NOMO-1 treated with dmso at 0.1 percent for 144 hours (cell line): ENCODE measurements around the gene NPHP4.
"Not testable (repeated sequence)": the region's sequence is repeated elsewhere in the genome, so short reads cannot be mapped to it uniquely, and the experiment has no call there.

Source experiments
- DNase-seq: peaks from one replicate; lab custom pipeline; 2025; ENCODE audit not compliant: unreplicated experiment; lab: John Stamatoyannopoulos, UW

NPHP4 gene

GRCh38 chr1:5936621-5937372 lies 55.4 kb downstream of the NPHP4 start:
- no peak for DNase-seq

- DNase-seq = no peak
Observed at GRCh38 chr1:5936126-5936525, 56.1 kb downstream of the NPHP4 start.

DNA sequence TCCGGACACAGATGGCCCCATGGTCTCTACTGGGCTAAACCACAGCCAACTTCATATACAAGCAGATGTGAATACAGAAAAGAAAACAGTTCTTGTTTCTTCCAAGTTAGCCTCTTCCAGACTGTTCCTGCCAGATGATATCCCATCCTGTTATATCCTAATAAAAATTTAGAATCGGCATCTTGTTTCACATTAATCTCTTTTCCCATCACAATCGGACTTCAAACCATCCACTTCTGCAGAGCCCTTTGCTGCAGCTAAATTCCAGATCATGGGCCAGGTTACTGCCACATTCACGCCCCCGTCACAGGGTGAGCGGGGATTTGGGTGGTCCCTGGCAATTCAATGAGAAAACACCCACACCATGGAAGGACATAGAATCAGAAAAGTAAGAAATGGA lies 57.2 kb downstream of the NPHP4 start:
- no peak for DNase-seq

DNA sequence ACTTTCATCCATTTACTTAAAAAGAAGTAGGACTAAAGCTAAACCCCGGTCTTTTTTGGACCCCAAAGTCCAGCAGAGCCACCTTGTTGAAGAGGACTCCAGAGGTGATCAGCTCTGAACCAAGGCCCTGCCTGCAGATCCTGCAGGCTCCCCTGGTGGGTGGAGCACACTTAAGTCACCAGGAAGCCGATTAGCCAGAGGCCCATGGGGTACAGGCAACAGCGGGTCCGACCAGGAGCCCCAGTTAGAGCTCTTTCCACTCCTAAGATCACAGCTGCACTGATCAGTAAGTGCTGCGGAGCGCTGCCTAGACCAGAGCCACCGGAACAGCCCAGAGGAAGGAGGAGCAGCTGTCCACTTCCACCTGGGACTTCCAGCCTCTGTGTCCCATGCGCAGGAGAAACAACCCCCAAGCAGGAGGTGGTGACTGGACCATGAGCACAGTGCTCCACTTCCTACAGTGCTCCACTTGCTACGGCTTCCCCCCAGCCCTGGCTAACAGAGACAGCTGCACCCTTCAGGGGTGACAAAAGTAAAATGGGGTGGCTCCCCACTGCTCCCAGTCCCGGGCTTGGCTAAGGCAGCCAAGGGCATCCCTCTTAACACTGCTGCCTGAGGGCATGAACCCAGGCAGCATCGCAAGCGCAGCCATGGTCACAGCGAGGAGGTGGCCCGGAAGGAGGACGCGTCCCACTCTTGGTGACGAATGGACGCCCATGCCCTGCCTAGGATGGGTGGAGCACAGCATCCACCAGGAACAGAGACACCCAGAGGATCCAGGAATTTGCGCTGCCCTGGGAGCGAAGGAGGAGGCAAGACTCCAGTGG lies 58.0 kb downstream of the NPHP4 start:
- DNase-seq = no peak

- no peak for DNase-seq
Observed at GRCh38 chr1:5933676-5934057, 58.6 kb downstream of the NPHP4 start.

- DNase-seq = no peak
Observed at GRCh38 chr1:5933050-5933449, 59.2 kb downstream of the NPHP4 start.

GRCh38 chr1:5928714-5929400 lies 63.4 kb downstream of the NPHP4 start:
- DNase-seq = no peak

GRCh38 chr1:5927506-5928370 lies 64.5 kb downstream of the NPHP4 start:
- no peak for DNase-seq

- no peak for DNase-seq
Observed at GRCh38 chr1:5926686-5927435, 65.4 kb downstream of the NPHP4 start.

- DNase-seq = not testable (repeated sequence)
Observed at GRCh38 chr1:5922700-5923330, 69.4 kb downstream of the NPHP4 start.

DNA sequence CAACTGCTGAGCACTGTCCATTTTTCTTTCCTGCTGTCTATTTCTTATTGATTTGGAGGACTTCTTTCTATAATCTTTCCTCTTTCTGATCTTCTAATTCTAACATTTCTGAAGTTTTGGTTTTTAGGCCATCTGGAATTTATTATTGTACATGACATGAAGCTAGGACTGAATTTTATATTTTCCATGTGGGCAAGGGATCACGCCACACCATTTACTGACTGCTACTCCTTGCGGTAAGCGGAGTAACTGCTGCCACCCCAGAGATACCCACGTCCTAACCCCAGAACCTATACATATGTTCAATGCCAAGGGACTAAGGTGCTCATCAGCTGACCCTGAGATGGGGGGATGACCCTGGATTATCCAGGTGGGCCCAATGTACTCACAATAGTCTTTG lies 70.6 kb downstream of the NPHP4 start:
- no peak for DNase-seq

DNA sequence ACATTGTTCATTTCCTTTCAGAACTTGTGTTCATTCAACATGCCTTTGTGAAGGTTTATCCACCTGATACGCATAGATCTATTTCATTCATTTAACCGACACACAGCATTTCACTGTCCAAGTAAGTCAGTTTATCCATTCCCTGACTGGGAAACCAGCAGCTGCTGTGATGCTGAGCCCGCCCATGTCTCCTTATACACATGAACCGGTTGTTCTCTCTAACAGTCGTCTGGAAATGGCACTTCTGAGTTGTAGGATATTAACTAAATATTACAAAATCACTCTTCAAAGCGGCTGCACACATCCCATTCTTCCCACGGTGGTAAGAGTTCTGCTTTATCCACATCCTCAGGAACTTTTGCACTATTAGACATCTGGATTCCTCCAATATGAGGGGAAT lies 71.1 kb downstream of the NPHP4 start:
- DNase-seq = no peak

DNA sequence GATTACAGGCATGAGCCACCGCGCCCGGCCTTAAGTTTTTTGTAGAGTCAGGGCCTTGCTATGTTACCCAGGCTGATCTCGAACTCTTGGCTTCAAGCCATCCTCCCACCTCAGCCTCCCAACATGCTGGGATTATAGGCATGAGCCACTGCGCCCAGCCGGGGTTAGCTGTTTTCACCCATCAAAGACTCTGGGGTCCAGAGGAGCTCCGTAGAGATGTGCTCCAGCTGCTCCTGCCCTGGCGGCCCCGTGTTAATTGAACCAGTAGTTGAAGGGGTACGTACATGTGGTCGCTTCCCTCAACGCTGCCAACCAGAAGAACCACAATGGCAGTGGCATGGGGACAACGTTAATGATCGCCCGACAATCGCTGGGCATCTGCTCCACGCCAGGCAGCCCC lies 72.0 kb downstream of the NPHP4 start:
- DNase-seq = no peak

GRCh38 chr1:5918275-5918649 lies 74.0 kb downstream of the NPHP4 start:
- DNase-seq = no peak

DNA sequence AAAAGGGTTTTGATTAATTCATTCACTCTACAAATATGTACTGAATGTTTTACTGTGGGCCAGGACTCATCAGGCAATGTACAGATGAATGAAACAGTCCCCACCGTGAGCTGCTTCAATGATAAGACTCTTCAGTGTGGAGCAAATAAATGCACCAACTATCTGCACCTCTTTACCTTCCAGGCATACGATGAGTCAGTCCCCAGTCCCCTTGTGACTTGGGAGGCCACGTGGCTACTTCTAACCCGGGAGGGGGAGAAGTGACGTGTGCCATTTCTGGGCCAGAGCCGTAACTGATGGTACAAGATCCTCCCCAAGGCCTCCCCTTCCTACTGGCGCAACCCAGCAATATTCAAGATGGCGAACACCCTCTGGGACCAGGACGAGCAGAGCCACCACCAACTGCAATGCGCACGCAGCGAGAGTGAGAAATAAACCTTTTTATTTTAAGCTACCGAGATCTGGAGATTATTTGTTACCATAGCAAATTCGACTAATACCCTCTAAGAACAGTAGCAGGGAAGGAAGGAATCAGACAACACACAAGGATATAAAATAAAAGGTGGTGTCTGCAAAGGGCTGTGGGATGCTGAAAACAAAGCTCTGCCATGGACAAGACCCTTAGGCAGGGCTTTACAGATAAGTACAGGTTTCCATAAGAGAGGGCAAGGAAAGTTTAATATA lies 74.5 kb downstream of the NPHP4 start:
- DNase-seq = no peak

DNA sequence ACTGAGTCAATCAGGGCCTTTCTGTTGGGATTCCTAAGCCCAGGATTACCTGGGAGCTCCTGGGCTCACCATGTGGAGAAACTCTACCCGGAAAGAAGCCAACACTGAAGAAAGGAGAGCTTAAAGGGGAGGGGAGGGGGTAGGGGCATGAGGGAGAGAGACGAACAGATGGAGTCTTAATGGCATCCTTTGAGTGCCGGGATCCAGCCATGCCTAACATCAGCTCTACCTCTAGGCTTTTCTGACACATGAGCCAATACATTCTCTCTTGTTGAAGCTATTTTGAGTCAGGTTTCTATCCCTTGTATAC lies 75.0 kb downstream of the NPHP4 start:
- DNase-seq = no peak

GRCh38 chr1:5916572-5917280 lies 75.5 kb downstream of the NPHP4 start:
- DNase-seq = no peak

- peak; percentile 1 for DNase-seq
Observed at GRCh38 chr1:5915587-5916571, 76.3 kb downstream of the NPHP4 start.
